ENCODE data around the gene SPIRE1. TPM values are rescaled to one million over a fixed set of nuclear protein-coding genes. Genes with fewer than 3 reads are reported as not detected.

The SPIRE1 gene
- total RNA-seq, 4 donors from 2014 or later: 55.5 to 72.5 (median 60.4) TPM

DNA sequence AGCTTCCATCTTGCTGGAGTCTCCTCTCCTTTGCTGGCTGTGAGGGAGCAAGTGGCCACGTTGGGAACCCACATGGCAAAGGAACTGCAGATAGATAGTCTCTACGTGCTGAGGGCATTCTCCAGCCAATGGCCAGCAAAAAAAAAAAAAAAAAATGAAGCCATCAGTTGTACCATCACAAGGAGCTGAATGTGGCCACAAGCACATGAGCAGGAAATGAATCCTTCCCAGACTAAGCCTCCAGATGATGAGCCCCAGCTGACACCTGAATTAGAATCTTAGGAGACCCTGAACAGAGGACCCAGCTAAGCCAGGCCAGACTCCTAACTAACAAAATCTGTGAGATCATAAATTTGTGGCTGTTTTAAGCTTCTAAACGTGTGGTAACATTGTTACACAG is 57.9 kb downstream of the SPIRE1 start:
- Histone ChIP-seq H3K4me1 (peaks cover 0 to 65% (median 25%) of the 10 kb centered on the region in 4 donors), H3K27ac (peak overlapping the region in 2 of 4 donors; percentile 17 to 81), H3K4me3 (no peak overlapping the region), H3K36me3 (no peaks in the 10 kb centered on the region), H3K27me3 (no peaks in the 10 kb centered on the region), H3K9me3 (no peaks in the 10 kb centered on the region)
- no peak for DNase-seq (ENCODE audit: low spot score in 2 of 2)
- WGBS, 2 donors: 63 to 67% methylated on average over 3 of the region's 3 CpGs
- TF ChIP-seq, protein P1, sequence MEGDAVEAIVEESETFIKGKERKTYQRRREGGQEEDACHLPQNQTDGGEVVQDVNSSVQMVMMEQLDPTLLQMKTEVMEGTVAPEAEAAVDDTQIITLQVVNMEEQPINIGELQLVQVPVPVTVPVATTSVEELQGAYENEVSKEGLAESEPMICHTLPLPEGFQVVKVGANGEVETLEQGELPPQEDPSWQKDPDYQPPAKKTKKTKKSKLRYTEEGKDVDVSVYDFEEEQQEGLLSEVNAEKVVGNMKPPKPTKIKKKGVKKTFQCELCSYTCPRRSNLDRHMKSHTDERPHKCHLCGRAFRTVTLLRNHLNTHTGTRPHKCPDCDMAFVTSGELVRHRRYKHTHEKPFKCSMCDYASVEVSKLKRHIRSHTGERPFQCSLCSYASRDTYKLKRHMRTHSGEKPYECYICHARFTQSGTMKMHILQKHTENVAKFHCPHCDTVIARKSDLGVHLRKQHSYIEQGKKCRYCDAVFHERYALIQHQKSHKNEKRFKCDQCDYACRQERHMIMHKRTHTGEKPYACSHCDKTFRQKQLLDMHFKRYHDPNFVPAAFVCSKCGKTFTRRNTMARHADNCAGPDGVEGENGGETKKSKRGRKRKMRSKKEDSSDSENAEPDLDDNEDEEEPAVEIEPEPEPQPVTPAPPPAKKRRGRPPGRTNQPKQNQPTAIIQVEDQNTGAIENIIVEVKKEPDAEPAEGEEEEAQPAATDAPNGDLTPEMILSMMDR (IDR thresholded peaks at IDR 0.05): no peak
- TF ChIP-seq POLR2A (IDR thresholded peaks at IDR 0.05) (no peak), EP300 (IDR thresholded peaks at IDR 0.05) (no peak)

DNA sequence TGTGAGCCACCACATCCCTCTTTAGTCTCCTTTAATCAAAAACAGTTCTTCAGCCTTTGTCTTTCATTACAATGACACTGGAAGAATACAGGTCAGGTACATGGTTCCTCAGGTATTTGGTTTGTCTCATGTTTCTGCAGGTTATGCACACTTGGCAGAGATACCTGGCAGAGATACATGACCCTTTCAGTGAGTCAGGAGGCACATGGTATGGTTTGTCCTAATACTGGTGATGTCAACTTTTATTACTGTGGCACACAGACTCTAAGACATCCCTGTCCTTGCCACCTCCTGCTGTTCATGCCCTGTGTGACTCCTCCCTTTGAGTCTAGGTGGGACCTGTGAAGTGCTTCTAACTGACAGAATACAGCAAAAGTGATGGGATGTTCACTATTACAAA is 58.4 kb downstream of the SPIRE1 start:
- TF ChIP-seq POLR2A (IDR thresholded peaks at IDR 0.05): no peak
- no peak for TF ChIP-seq EP300 (IDR thresholded peaks at IDR 0.05)
- TF ChIP-seq, protein P1 (IDR thresholded peaks at IDR 0.05): no peak
- Histone ChIP-seq H3K36me3 (no peaks in the 10 kb centered on the region), H3K4me1 (peaks cover 0 to 65% (median 25%) of the 10 kb centered on the region in 4 donors), H3K27me3 (no peaks in the 10 kb centered on the region), H3K4me3 (no peak overlapping the region), H3K9me3 (no peaks in the 10 kb centered on the region), H3K27ac (peak overlapping the region in 2 of 4 donors; percentile 17 to 81)
- DNase-seq (ENCODE audit: low spot score in 2 of 2): no peak

DNA sequence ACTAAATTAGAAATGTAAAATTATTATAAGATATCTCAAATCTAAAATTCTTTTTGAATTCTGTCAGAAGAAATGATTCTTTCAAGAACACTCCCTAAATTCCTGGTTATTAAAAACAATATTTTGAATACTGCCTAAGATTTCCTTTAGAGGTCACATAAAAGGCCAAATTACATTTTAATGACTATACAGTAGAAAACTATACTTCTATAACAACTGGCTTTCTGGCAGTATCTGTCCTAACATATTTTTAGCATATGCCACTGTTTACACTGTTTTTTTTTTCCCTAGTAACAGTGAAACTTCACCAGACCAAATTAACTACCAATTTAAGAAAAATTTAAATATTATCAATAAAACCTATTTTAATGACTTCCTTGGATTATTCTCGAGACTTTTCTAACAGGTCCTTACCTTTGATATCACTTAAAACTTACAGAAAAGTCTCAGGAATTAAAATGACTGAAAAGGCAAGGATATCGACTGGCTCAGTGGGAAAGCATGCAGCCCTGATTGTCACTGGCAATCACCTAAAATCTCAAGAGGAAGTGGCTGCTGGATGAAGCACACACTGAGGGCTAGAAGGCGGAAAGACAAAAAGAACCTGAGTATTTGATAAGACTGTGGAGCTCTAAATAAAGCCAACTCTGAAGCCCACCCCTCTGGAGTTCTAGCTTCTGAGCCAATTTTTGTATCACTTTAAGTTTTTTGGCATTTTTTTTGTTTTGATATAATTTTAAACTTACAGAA is 59.6 kb downstream of the SPIRE1 start:
- TF ChIP-seq POLR2A (IDR thresholded peaks at IDR 0.05): no peak
- no peak for TF ChIP-seq EP300 (IDR thresholded peaks at IDR 0.05)
- TF ChIP-seq, protein P1 (IDR thresholded peaks at IDR 0.05): no peak
- Histone ChIP-seq H3K27me3 (no peaks in the 10 kb centered on the region), H3K4me1 (peaks cover 0 to 65% (median 25%) of the 10 kb centered on the region in 4 donors), H3K27ac (peak overlapping the region in 3 of 4 donors; percentile 53 to 81 (median 68)), H3K9me3 (no peaks in the 10 kb centered on the region), H3K36me3 (no peaks in the 10 kb centered on the region), H3K4me3 (no peak overlapping the region)
- DNase-seq (ENCODE audit: low spot score in 2 of 2): no peak
- WGBS, 2 donors: 43 to 62% methylated on average over 3 of the region's 3 CpGs

DNA sequence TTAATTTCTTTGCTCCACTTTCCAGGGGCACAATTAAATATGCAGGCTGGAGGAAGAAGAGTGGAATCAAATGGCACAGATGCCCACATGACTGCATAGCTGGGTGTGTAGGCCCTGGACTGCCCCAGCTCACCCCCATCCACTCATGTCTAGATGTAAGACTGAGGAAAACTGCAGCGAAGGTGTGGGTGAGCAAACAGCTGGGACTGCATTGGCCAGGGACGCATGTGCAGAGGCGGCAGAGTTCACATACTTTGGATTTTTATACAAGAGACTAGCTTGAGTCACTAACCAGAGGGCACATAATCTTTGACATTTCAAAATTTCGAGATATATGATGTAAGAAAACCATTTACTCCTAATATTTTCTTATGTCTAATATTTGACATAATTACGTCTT is 60.1 kb downstream of the SPIRE1 start:
- no peak overlapping the region for H3K4me3 ChIP-seq
- TF ChIP-seq, protein P1 (IDR thresholded peaks at IDR 0.05): no peak
- TF ChIP-seq POLR2A (IDR thresholded peaks at IDR 0.05) (peak in 1 of 2 donors; percentile 13), EP300 (IDR thresholded peaks at IDR 0.05) (peak; percentile 47 to 79)
- peak in 1 of 2 donors; percentile 20 for DNase-seq (ENCODE audit: low spot score in 2 of 2)
- no peaks in the 10 kb centered on the region for H3K27me3 ChIP-seq
- no peaks in the 10 kb centered on the region for H3K36me3 ChIP-seq
- no peaks in the 10 kb centered on the region for H3K9me3 ChIP-seq
- H3K27ac ChIP-seq: peak overlapping the region in 2 of 4 donors; percentile 81
- peaks cover 0 to 65% (median 25%) of the 10 kb centered on the region in 4 donors for H3K4me1 ChIP-seq
- WGBS, 2 donors: 18 to 27% methylated on average over 5 of the region's 5 CpGs

DNA sequence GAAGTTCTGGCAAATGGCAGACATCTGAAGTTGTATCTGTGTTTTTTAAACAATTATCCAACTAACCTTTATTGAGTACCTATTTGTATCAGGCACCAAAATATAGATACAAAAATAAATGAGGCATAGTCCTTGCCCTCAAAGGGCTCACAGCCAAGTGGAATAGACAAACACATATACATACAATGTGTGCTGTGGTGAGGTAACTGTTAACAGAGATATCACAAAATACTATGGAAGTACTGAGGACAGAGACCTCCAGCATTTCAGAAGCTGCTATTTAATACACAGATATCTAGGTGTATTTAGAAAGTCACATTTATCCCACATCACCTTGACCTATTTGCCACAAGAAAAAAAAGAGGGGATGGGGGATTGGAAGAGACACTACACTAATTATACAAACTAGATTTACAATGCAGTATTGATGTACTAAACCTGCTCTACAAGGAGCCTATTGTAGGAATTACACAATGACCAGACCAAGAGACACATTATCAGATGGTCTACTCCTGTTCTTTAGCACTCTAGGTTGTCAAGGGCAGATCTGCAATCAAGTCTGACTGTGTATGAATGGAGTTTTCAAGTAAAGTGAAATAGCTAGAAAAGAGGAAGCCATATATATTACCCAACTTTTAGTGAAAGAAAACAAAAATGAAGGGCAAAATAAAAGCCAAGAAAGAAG is 62.2 kb downstream of the SPIRE1 start:
- TF ChIP-seq, protein P1 (IDR thresholded peaks at IDR 0.05): no peak
- TF ChIP-seq POLR2A (IDR thresholded peaks at IDR 0.05) (no peak), EP300 (IDR thresholded peaks at IDR 0.05) (no peak)
- no peaks in the 10 kb centered on the region for H3K27me3 ChIP-seq
- no peaks in the 10 kb centered on the region for H3K36me3 ChIP-seq
- H3K27ac ChIP-seq: peak overlapping the region in 2 of 4 donors; percentile 81
- H3K9me3 ChIP-seq: no peaks in the 10 kb centered on the region
- H3K4me3 ChIP-seq: no peak overlapping the region
- peaks cover 0 to 52% (median 20%) of the 10 kb centered on the region in 4 donors for H3K4me1 ChIP-seq
- no peak for DNase-seq (ENCODE audit: low spot score in 2 of 2)

All from tibial nerve (tissue), 4 donors.